ENCODE data around the gene MVB12B. TPM values are rescaled to one million over a fixed set of nuclear protein-coding genes. Genes with fewer than 3 reads are reported as not detected.

MVB12B gene
- total and polyA plus RNA-seq, 8 donors: 2.3 to 21.9 (median 6.4) TPM

GRCh38 chr9:126424511-126424910 is 97.9 kb downstream of the MVB12B start:
- Histone ChIP-seq H3K4me3 (no peak overlapping the region), H3K4me1 (peaks cover 0 to 14% (median 7%) of the 10 kb centered on the region in 4 donors), H3K9me3 (no peaks in the 10 kb centered on the region), H3K36me3 (peaks cover 7 to 51% (median 37%) of the 10 kb centered on the region in 4 donors), H3K27ac (no peak overlapping the region), H3K27me3 (no peaks in the 10 kb centered on the region)
- WGBS, 5 donors: 88 to 95% (median 93%) methylated on average over 8 of the region's 8 CpGs
- no peak for TF ChIP-seq POLR2AphosphoS5 (IDR thresholded peaks at IDR 0.05)
- TF ChIP-seq EP300 (IDR thresholded peaks at IDR 0.05): no peak
- TF ChIP-seq POLR2A (IDR thresholded peaks at IDR 0.05): no peak
- no peak for TF ChIP-seq CTCF (IDR thresholded peaks at IDR 0.05)
- no peak for DNase-seq
- intact Hi-C loops (cut with DNase I; ENCODE audit: low total_unique reads): no loop called here

- 86 to 94% (median 92%) methylated on average over 9 of the region's 9 CpGs for WGBS, 5 donors
- Histone ChIP-seq H3K27ac (no peak overlapping the region), H3K4me3 (no peak overlapping the region), H3K4me1 (no peaks in the 10 kb centered on the region), H3K9me3 (no peaks in the 10 kb centered on the region), H3K36me3 (peaks cover under 1 to 51% (median 28%) of the 10 kb centered on the region in 4 donors), H3K27me3 (no peaks in the 10 kb centered on the region)
- DNase-seq: no peak
- no peak for TF ChIP-seq POLR2AphosphoS5 (IDR thresholded peaks at IDR 0.05)
- no peak for TF ChIP-seq CTCF (IDR thresholded peaks at IDR 0.05)
- TF ChIP-seq EP300 (IDR thresholded peaks at IDR 0.05): no peak
- no peak for TF ChIP-seq POLR2A (IDR thresholded peaks at IDR 0.05)
- intact Hi-C loops (cut with DNase I; ENCODE audit: low total_unique reads): no loop called here
These were observed 102.0 kb downstream of the MVB12B start for GRCh38 chr9:126428534-126429175.

- Histone ChIP-seq H3K4me1 (no peaks in the 10 kb centered on the region), H3K9me3 (no peaks in the 10 kb centered on the region), H3K36me3 (peaks cover 0 to 49% (median 24%) of the 10 kb centered on the region in 4 donors), H3K27me3 (no peaks in the 10 kb centered on the region), H3K27ac (no peak overlapping the region), H3K4me3 (no peak overlapping the region)
- intact Hi-C loops (cut with DNase I; ENCODE audit: low total_unique reads): no loop called here
- 86 to 95% (median 91%) methylated on average over 8 of the region's 8 CpGs for WGBS, 5 donors
- no peak for TF ChIP-seq EP300 (IDR thresholded peaks at IDR 0.05)
- TF ChIP-seq POLR2A (IDR thresholded peaks at IDR 0.05): no peak
- TF ChIP-seq POLR2AphosphoS5 (IDR thresholded peaks at IDR 0.05): no peak
- TF ChIP-seq CTCF (IDR thresholded peaks at IDR 0.05): no peak
- peak in 1 of 2 donors; percentile 41 for DNase-seq
These were observed 102.6 kb downstream of the MVB12B start for GRCh38 chr9:126429190-126429589.

- Histone ChIP-seq H3K27ac (no peak overlapping the region), H3K36me3 (peaks cover 0 to 39% (median 19%) of the 10 kb centered on the region in 4 donors), H3K9me3 (no peaks in the 10 kb centered on the region), H3K27me3 (no peaks in the 10 kb centered on the region), H3K4me1 (no peaks in the 10 kb centered on the region), H3K4me3 (no peak overlapping the region)
- TF ChIP-seq EP300 (IDR thresholded peaks at IDR 0.05) (no peak), POLR2AphosphoS5 (IDR thresholded peaks at IDR 0.05) (no peak), CTCF (IDR thresholded peaks at IDR 0.05) (no peak), POLR2A (IDR thresholded peaks at IDR 0.05) (no peak)
- DNase-seq: no peak
- 87 to 90% (median 88%) methylated on average over 6 of the region's 6 CpGs for WGBS, 5 donors
- intact Hi-C loops (cut with DNase I; ENCODE audit: low total_unique reads): no loop called here
These were observed 103.5 kb downstream of the MVB12B start for GRCh38 chr9:126430124-126430523.
